ENCODE measurements around the gene CD79A.

- no peak for TF ChIP-seq CTCF (conservative IDR thresholded peaks at IDR 0.05 in 1 of 2, IDR thresholded peaks at IDR 0.05 in 1 of 2; ENCODE audit: low read depth in 1 of 2, low read length in 2 of 2)
- no peak for TF ChIP-seq EZH2 (IDR thresholded peaks at IDR 0.05; ENCODE audit: low read length, missing control alignments)
These were observed 17.9 kb upstream of the CD79A start for GRCh38 chr19:41859213-41859617.
